Measurements from ENCODE around the gene TAS1R2.
"Not testable (repeated sequence)": the region's sequence is repeated elsewhere in the genome, so short reads cannot be mapped to it uniquely, and the experiment has no call there.

- not testable (repeated sequence) for TF ChIP-seq POLR2AphosphoS5, CTCF (IDR thresholded peaks at IDR 0.05)
Measured at GRCh38 chr1:18832319-18832718, 27.1 kb downstream of the TAS1R2 start.

Data from prostate gland (tissue), 2 donors.